Gastrocnemius medialis (tissue), 4 donors: ENCODE measurements around the gene P4HTM. TPM values are rescaled to one million over a fixed set of nuclear protein-coding genes. Genes with fewer than 3 reads are reported as not detected.

Experiments used
- ATAC-seq, 2 donors: fragments of 150-250 bp; one replicate each; pipeline ENCODE4 v1.9.1; 2016
- DNase-seq, 2 donors: peaks; one replicate each; pipeline ENCODE4 v3.0.0-alpha.2; 2019
- H3K27ac ChIP-seq, 4 donors: fragments of 200-600 bp; sonication (generic); 1 replicate in 1 of 4; 2 replicates in 3 of 4; pipeline ENCODE4 v1.5.1; 2016 to 2018; ENCODE audit warnings: mild to moderate bottlenecking in 2 of 4, moderate library complexity in 1 of 4
- H3K27me3 ChIP-seq, 3 donors: fragments of 200-600 bp; sonication (generic) in 2 of 3; 1 replicate in 1 of 3; 2 replicates in 2 of 3; pipeline versions ENCODE4 v1.5.1 to v1.6.0; 2016 to 2019; ENCODE audit warnings: mild to moderate bottlenecking in 1 of 3, moderate library complexity in 1 of 3
- H3K36me3 ChIP-seq, 2 donors: fragments of 200-600 bp; sonication (generic) in 1 of 2; one replicate each; pipeline ENCODE4 v1.5.1; 2017 to 2018
- H3K4me1 ChIP-seq, 2 donors: fragments of 200-600 bp; sonication (generic) in 1 of 2; one replicate each; pipeline ENCODE4 v1.5.1; 2016 to 2017; ENCODE audit warnings: mild to moderate bottlenecking in 2 of 2
- H3K4me3 ChIP-seq, 4 donors: fragments of 200-600 bp; sonication (generic) in 3 of 4; 1 replicate in 1 of 4; 2 replicates in 3 of 4; pipeline ENCODE4 v1.5.1; 2016 to 2019; ENCODE audit warnings: mild to moderate bottlenecking in 2 of 4
- H3K9me3 ChIP-seq, 3 donors: fragments of 200-600 bp; sonication (generic) in 2 of 3; 1 replicate in 1 of 3; 2 replicates in 2 of 3; pipeline ENCODE4 v1.5.1; 2016 to 2019
- POLR2A ChIP-seq, 2 donors: fragments of 450-650 bp; IDR thresholded peaks; one replicate each; pipeline ENCODE4 v1.6.1; 2017; ENCODE audit warnings: antibody characterized with exemption in 2 of 2, mild to moderate bottlenecking in 2 of 2, moderate library complexity in 2 of 2
- in situ Hi-C, 4 donors: fragments of 200-750 bp; cut with MboI; loops; one replicate each; pipeline versions ENCODE4 v1.15.0 to v1.8.0; 2017; ENCODE audit warnings: low sequenced_read_pairs in 4 of 4
- intact Hi-C: fragments of 100-400 bp; cut with DNase I; formaldehyde crosslinking; loops from one replicate; pipeline ENCODE4 v1.15.1; 2023; ENCODE audit warnings: low total_unique reads
- total RNA-seq, 4 donors: library from RNA; depleted of rRNA; stranded (reverse); fragments of >200 nt; gene quantifications; one replicate each; pipeline versions ENCODE4 v1.1.0 to v1.2.3, GENCODE V29; 2016
- TF ChIP-seq, protein P1 (sequence below), 5 experiments: fragments of 450-650 bp in 3 of 5; fragments of 200-600 bp in 2 of 5; sonication (generic) in 2 of 5; IDR thresholded peaks in 4 of 5; conservative IDR thresholded peaks in 1 of 5; 1 replicate in 4 of 5; 2 replicates in 1 of 5; pipeline ENCODE4 v1.5.1; 2016 to 2019; ENCODE audit warnings: antibody characterized with exemption in 5 of 5, mild to moderate bottlenecking in 3 of 5, moderate library complexity in 3 of 5

P4HTM gene
- total RNA-seq, 4 donors from 2014 or later: 13.6 to 21.7 (median 20.3) TPM

DNA sequence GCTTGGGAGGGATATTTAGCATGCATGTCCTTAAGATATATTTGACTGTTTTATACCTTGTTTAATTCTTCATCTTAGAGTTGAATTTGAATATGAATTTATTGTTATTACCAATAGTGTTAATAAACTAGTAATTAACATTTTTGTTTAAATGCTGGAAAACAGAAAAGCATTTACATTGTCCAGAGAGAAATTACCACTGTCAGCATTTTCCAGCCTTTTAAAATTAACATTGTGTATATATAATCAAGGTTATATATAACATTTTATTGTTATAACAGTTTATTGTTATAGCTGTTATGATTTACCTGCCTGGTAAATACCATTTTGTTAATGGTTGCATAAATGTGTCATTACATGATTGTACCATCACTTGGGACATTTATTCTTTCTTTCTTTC lies 8.0 kb upstream of the P4HTM start:
- H3K4me3 ChIP-seq: no peak overlapping the region
- no peaks in the 10 kb centered on the region for H3K9me3 ChIP-seq
- TF ChIP-seq, protein P1, sequence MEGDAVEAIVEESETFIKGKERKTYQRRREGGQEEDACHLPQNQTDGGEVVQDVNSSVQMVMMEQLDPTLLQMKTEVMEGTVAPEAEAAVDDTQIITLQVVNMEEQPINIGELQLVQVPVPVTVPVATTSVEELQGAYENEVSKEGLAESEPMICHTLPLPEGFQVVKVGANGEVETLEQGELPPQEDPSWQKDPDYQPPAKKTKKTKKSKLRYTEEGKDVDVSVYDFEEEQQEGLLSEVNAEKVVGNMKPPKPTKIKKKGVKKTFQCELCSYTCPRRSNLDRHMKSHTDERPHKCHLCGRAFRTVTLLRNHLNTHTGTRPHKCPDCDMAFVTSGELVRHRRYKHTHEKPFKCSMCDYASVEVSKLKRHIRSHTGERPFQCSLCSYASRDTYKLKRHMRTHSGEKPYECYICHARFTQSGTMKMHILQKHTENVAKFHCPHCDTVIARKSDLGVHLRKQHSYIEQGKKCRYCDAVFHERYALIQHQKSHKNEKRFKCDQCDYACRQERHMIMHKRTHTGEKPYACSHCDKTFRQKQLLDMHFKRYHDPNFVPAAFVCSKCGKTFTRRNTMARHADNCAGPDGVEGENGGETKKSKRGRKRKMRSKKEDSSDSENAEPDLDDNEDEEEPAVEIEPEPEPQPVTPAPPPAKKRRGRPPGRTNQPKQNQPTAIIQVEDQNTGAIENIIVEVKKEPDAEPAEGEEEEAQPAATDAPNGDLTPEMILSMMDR (IDR thresholded peaks at IDR 0.05 in 4 of 5, conservative IDR thresholded peaks at IDR 0.05 in 1 of 5): no peak
- TF ChIP-seq POLR2A (IDR thresholded peaks at IDR 0.05): no peak
- in situ Hi-C loops: no loop called here
- intact Hi-C loops: no loop called here
- ATAC-seq (no peak), DNase-seq (no peak)
- H3K4me1 ChIP-seq: no peaks in the 10 kb centered on the region
- H3K36me3 ChIP-seq: peaks cover 11 to 84% of the 10 kb centered on the region in 2 donors
- H3K27ac ChIP-seq: no peak overlapping the region
- H3K27me3 ChIP-seq: no peaks in the 10 kb centered on the region

DNA sequence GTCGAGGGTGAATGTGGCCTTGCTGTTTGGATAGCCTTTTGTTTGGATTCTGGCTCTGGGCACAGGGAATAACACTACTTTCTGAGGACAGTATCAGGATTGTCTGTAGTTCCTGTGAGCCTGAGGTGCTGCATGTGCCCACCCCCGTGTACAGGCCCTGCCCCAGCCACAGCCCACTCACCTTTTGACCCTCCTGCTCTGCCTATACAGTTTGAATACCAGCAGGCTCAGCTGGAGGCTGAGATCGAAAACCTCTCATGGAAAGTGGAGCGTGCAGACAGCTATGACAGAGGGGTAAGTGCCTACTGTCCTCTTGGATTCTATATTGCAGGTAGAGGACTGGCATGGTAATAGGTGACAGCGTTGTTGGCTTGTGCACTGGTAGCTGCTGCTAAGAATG lies 7.4 kb upstream of the P4HTM start:
- Histone ChIP-seq H3K27ac (no peak overlapping the region), H3K4me3 (no peak overlapping the region), H3K4me1 (no peaks in the 10 kb centered on the region), H3K27me3 (no peaks in the 10 kb centered on the region), H3K9me3 (no peaks in the 10 kb centered on the region), H3K36me3 (peaks cover 9 to 77% of the 10 kb centered on the region in 2 donors)
- DNase-seq: no peak
- TF ChIP-seq, protein P1 (IDR thresholded peaks at IDR 0.05 in 4 of 5, conservative IDR thresholded peaks at IDR 0.05 in 1 of 5): no peak
- TF ChIP-seq POLR2A (IDR thresholded peaks at IDR 0.05): no peak
- ATAC-seq: no peak
- in situ Hi-C loops (no loop called here), intact Hi-C loops (no loop called here)

DNA sequence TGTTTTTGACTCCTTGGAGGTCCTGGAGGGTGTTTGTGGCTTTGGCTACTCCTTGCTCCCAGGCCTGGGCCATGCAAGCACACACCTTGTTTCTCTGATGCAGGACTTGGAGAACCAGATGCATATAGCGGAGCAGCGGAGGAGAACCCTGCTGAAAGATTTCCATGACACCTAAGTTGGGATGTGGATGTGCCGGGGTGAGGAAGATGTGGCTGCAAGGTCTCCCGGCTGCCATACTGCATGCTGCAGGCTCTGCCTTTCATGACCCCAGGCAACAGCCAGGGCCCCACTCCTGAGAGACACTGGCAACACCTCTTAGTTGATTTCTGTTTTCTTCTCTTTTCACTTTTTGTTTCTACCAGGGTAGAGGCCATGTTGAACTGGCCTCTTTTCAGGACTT lies 6.9 kb upstream of the P4HTM start:
- Histone ChIP-seq H3K36me3 (peaks cover 8 to 73% of the 10 kb centered on the region in 2 donors), H3K27ac (no peak overlapping the region), H3K4me3 (no peak overlapping the region), H3K27me3 (no peaks in the 10 kb centered on the region), H3K4me1 (no peaks in the 10 kb centered on the region), H3K9me3 (no peaks in the 10 kb centered on the region)
- no peak for ATAC-seq
- in situ Hi-C loops: no loop called here
- no peak for DNase-seq
- intact Hi-C loops: no loop called here
- TF ChIP-seq POLR2A (IDR thresholded peaks at IDR 0.05): no peak
- TF ChIP-seq, protein P1 (IDR thresholded peaks at IDR 0.05 in 4 of 5, conservative IDR thresholded peaks at IDR 0.05 in 1 of 5): no peak

DNA sequence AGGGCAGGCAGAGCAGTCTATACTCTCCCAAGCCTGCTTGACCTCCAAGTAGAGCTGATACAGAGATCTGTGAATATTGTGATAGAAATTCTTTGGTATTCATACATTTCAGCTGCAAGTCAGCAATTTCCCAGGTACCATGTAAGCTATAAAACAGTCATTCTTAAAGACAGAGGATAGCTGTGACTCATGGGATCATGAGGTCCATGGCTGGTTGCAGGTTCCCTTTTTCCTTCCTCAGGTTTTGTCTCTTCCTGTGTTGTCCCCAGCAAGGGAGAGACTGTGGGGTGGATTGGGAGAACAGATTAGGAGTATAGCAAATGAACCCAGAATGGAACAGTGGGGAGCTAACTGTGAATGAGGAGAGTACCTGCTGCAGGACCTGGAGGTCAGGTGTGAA lies 5.4 kb upstream of the P4HTM start:
- H3K4me1 ChIP-seq: peaks cover 5 to 10% of the 10 kb centered on the region in 2 donors
- no peak overlapping the region for H3K4me3 ChIP-seq
- H3K36me3 ChIP-seq: peaks cover 8 to 59% of the 10 kb centered on the region in 2 donors
- no peak for TF ChIP-seq POLR2A (IDR thresholded peaks at IDR 0.05)
- TF ChIP-seq, protein P1 (IDR thresholded peaks at IDR 0.05 in 4 of 5, conservative IDR thresholded peaks at IDR 0.05 in 1 of 5): no peak
- DNase-seq: no peak
- no peaks in the 10 kb centered on the region for H3K9me3 ChIP-seq
- no peaks in the 10 kb centered on the region for H3K27me3 ChIP-seq
- intact Hi-C loops (no loop called here), in situ Hi-C loops (no loop called here)
- H3K27ac ChIP-seq: no peak overlapping the region
- ATAC-seq: no peak

DNA sequence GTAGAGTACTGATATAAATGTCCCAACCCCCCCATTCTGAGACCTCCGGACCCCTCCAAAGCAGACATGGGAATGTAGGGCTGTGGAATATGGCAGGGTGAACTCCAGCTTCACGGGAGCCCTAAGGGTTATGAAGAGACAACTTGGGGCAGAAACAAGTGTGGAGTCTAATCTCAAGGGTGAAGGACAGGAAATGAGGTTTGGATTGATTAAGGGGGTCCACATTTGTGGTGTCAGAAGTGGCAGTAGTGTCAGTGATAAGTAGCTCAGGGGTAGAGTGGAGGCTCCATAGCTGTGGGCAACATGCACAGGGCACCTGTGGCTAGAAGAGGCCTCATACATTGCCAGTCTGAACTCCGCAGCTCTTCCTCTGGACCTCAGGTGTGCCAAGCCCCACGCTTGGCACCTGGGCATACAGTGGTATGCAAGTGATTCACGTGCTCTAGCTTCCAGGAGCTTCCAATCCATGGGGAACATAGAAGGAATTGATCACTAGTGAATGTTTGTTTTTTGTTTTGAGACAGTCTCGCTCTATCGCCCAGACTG lies 4.1 kb upstream of the P4HTM start:
- no peak for TF ChIP-seq POLR2A (IDR thresholded peaks at IDR 0.05)
- TF ChIP-seq, protein P1 (IDR thresholded peaks at IDR 0.05 in 4 of 5, conservative IDR thresholded peaks at IDR 0.05 in 1 of 5): no peak
- ATAC-seq (no peak), DNase-seq (no peak)
- peaks cover 0 to 47% of the 10 kb centered on the region in 2 donors for H3K36me3 ChIP-seq
- H3K27ac ChIP-seq: no peak overlapping the region
- H3K27me3 ChIP-seq: no peaks in the 10 kb centered on the region
- intact Hi-C loops (no loop called here), in situ Hi-C loops (no loop called here)
- H3K9me3 ChIP-seq: no peaks in the 10 kb centered on the region
- H3K4me1 ChIP-seq: peaks cover 6 to 11% of the 10 kb centered on the region in 2 donors
- H3K4me3 ChIP-seq: no peak overlapping the region
